Transverse colon (tissue), 4 donors: ENCODE data around the gene RASEF. TPM values are rescaled to one million over a fixed set of nuclear protein-coding genes. Genes with fewer than 3 reads are reported as not detected.

ENCODE experiments used
- DNase-seq: peaks from one replicate; pipeline ENCODE4 v3.0.0-alpha.2; 2019
- H3K27ac ChIP-seq, 4 donors: fragments of 200-600 bp; sonication (generic); 2 replicates each; pipeline ENCODE4 v1.5.1; 2016 to 2018; ENCODE audit warnings: inconsistent platforms in 4 of 4
- H3K27me3 ChIP-seq: fragments of 200-600 bp; sonication (generic); 2 replicates; pipeline ENCODE4 v1.5.1; 2017; ENCODE audit warnings: inconsistent platforms
- H3K36me3 ChIP-seq, 4 donors: fragments of 200-600 bp; sonication (generic); 2 replicates each; pipeline ENCODE4 v1.5.1; 2017 to 2019; ENCODE audit warnings: inconsistent platforms in 4 of 4
- H3K4me1 ChIP-seq, 4 donors: fragments of 200-600 bp; sonication (generic); 2 replicates each; pipeline ENCODE4 v1.5.1; 2017 to 2020; ENCODE audit warnings: inconsistent platforms in 4 of 4
- H3K4me3 ChIP-seq, 4 donors: fragments of 200-600 bp; sonication (generic); 1 replicate in 1 of 4; 2 replicates in 3 of 4; pipeline versions ENCODE4 v1.5.1 to v1.6.1; 2017 to 2019; ENCODE audit warnings: inconsistent platforms in 4 of 4
- H3K9me3 ChIP-seq, 2 donors: fragments of 200-600 bp; sonication (generic); 2 replicates each; pipeline ENCODE4 v1.5.1; 2017 to 2019; ENCODE audit warnings: inconsistent platforms in 2 of 2
- EP300 ChIP-seq: sonication (generic); formaldehyde crosslinking; IDR thresholded peaks from one replicate; pipeline ENCODE4 v1.6.1; 2017; ENCODE audit warnings: antibody characterized with exemption, low read depth
- POLR2A ChIP-seq: fragments of 450-650 bp; IDR thresholded peaks from one replicate; pipeline ENCODE4 v1.6.1; 2016; ENCODE audit warnings: antibody characterized with exemption, mild to moderate bottlenecking, moderate library complexity
- POLR2AphosphoS5 ChIP-seq, 3 donors: sonication (generic); formaldehyde crosslinking; IDR thresholded peaks; one replicate each; pipeline ENCODE4 v1.6.1; 2016; ENCODE audit warnings: antibody characterized with exemption in 3 of 3
- WGBS, 2 donors: methylation state at CpG; one replicate each; pipeline ENCODE4 v1.1.5; 2018; ENCODE audit warnings: low coverage in 1 of 2; 5-methylcytosine and 5-hydroxymethylcytosine counted together
- in situ Hi-C, 4 donors: fragments of 200-750 bp; cut with MboI; loops; one replicate each; pipeline versions ENCODE4 v1.15.0 to v1.15.1; 2017; ENCODE audit warnings: low sequenced_read_pairs in 3 of 4, low pct_ligation_motif_present in 1 of 4, low pct_unique_long_range_greater_than_20kb in 1 of 4
- intact Hi-C: fragments of 100-400 bp; cut with DNase I; formaldehyde crosslinking; loops from one replicate; pipeline ENCODE4 v1.15.1; 2023; ENCODE audit warnings: low total_unique reads
- total RNA-seq, 4 donors: library from RNA; depleted of rRNA; stranded (reverse); fragments of >200 nt; gene quantifications; one replicate each; pipeline ENCODE4 v1.1.0, GENCODE V29; 2016
- TF ChIP-seq, protein P1 (sequence below), 5 experiments: fragments of 200-600 bp in 3 of 5; fragments of 450-650 bp in 2 of 5; sonication (generic) in 3 of 5; IDR thresholded peaks; 1 replicate in 2 of 5; 2 replicates in 3 of 5; pipeline ENCODE4 v1.5.1; 2016 to 2017; ENCODE audit warnings: antibody characterized with exemption in 5 of 5, inconsistent platforms in 3 of 5, mild to moderate bottlenecking in 2 of 5, moderate library complexity in 1 of 5

Gene RASEF
- total RNA-seq, 4 donors from 2014 or later = 69.9 to 189 (median 105) TPM

DNA sequence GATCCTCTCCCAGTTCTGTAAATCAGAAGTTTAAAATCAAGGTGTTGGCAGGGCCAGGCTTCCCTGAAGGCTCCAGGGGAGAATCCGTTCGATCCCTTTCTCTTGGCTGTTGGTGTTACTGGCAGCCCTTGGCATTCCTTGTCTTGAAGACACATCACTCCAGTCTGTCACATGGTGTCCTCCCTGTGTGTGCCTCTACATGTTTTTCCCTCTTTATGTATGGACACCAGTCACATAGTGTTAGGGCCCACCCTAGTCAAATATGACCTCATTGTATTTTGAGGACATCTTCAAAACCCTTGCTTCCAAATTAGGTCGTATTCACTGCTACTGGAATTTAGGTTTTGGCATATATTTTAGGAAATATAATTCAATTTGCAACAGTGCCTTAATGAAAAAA, 94.6 kb downstream of the RASEF start:
- Histone ChIP-seq H3K4me3 (no peak overlapping the region), H3K36me3 (no peaks in the 10 kb centered on the region), H3K4me1 (no peaks in the 10 kb centered on the region), H3K9me3 (no peaks in the 10 kb centered on the region), H3K27ac (no peak overlapping the region), H3K27me3 (no peaks in the 10 kb centered on the region)
- in situ Hi-C loops (no loop called here), intact Hi-C loops (loop anchor here (5.0 kb wide), 1 partner anchor 1076 kb away; no protein-coding TSS in a partner anchor)
- TF ChIP-seq EP300 (no peak), POLR2AphosphoS5 (IDR thresholded peaks at IDR 0.05) (no peak), POLR2A (no peak)
- TF ChIP-seq, protein P1, sequence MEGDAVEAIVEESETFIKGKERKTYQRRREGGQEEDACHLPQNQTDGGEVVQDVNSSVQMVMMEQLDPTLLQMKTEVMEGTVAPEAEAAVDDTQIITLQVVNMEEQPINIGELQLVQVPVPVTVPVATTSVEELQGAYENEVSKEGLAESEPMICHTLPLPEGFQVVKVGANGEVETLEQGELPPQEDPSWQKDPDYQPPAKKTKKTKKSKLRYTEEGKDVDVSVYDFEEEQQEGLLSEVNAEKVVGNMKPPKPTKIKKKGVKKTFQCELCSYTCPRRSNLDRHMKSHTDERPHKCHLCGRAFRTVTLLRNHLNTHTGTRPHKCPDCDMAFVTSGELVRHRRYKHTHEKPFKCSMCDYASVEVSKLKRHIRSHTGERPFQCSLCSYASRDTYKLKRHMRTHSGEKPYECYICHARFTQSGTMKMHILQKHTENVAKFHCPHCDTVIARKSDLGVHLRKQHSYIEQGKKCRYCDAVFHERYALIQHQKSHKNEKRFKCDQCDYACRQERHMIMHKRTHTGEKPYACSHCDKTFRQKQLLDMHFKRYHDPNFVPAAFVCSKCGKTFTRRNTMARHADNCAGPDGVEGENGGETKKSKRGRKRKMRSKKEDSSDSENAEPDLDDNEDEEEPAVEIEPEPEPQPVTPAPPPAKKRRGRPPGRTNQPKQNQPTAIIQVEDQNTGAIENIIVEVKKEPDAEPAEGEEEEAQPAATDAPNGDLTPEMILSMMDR (IDR thresholded peaks at IDR 0.05) = no peak
- DNase-seq = no peak
- WGBS, 2 donors = 84 to 97% methylated on average over 3 of the region's 3 CpGs

DNA sequence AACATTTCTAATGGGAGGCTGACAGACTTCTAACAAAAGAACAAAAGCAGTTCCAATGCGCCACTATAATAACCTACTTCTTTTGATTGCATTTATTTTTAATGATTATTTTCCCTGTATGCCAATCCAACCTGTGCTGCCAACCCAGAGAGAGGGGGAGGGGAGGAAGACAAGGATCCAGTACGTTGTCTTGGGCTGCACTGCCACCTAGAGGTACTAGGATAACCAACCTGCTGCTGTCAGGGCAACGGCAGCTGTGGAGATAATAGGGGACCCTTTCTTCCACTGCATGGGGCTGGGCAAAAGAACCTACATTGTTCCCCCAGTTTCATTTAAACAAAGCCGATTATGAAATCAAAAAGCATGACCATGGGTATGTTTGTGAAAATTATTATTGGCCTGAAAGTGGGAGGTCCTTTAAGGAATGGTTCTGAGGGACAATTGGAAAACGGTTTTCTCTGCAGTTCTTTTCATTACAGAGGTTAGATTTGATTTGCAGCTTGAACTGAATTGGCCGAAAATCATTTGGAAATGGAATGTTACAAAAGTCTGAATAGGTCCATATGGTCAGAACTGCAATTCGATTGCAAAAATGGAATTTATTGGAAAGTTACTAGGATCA, 101.3 kb downstream of the RASEF start:
- 23 to 45% methylated on average over 5 to 7 of the region's 7 CpGs for WGBS, 2 donors
- peak; percentile 85 for DNase-seq
- H3K27ac ChIP-seq = no peak overlapping the region
- in situ Hi-C loops (no loop called here), intact Hi-C loops (no loop called here)
- H3K4me1 ChIP-seq = no peaks in the 10 kb centered on the region
- no peak overlapping the region for H3K4me3 ChIP-seq
- no peaks in the 10 kb centered on the region for H3K27me3 ChIP-seq
- H3K9me3 ChIP-seq = no peaks in the 10 kb centered on the region
- TF ChIP-seq, protein P1 (IDR thresholded peaks at IDR 0.05) = peak; percentile 68 to 83 (median 72)
- no peak for TF ChIP-seq POLR2AphosphoS5 (IDR thresholded peaks at IDR 0.05)
- H3K36me3 ChIP-seq = no peaks in the 10 kb centered on the region

DNA sequence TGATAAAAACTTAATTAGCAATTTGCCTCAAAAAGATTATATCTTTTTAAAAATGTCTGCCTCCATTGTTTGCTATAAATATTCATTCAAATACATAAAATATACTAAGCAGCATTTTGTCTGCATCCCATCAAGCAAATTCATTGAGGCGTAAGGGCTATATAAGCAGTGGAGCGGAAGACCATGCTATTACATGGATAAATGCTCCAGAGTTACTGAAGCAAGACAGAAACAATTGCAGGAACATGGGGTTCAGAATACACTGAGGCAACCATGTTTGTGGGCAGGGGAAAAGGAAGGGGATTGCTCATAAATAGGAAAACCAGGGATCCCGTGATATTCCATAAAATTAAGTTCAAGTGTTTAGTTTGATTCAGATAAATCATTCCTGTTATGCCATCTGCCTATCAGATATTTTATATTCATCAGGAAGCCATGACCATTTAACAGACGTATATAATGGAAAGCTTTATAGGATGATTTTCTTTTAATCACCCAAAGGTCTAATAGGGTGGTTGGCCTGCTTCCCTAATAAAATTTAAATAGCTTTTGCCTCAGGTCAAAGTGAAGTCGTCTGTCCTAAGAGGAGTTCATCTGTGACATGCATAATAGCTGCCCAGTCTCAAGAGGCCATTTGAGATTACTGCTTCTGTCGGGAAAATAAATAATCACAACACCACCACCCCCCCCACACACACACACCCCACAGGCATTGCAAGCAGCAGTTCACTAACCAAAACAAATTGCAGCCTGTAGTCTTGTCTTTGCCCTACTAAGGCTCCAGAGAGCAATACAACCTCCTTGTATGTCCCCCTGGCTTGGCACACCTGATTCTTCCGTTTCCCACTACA, 105.2 kb downstream of the RASEF start:
- WGBS, 2 donors = 78 to 81% methylated on average over 7 of the region's 7 CpGs
- TF ChIP-seq, protein P1 (IDR thresholded peaks at IDR 0.05) = no peak
- TF ChIP-seq EP300 (no peak), POLR2AphosphoS5 (IDR thresholded peaks at IDR 0.05) (no peak), POLR2A (no peak)
- Histone ChIP-seq H3K27me3 (no peaks in the 10 kb centered on the region), H3K36me3 (no peaks in the 10 kb centered on the region), H3K4me3 (no peak overlapping the region), H3K27ac (no peak overlapping the region), H3K9me3 (no peaks in the 10 kb centered on the region), H3K4me1 (no peaks in the 10 kb centered on the region)
- intact Hi-C loops = no loop called here
- in situ Hi-C loops = no loop called here
- DNase-seq = no peak

DNA sequence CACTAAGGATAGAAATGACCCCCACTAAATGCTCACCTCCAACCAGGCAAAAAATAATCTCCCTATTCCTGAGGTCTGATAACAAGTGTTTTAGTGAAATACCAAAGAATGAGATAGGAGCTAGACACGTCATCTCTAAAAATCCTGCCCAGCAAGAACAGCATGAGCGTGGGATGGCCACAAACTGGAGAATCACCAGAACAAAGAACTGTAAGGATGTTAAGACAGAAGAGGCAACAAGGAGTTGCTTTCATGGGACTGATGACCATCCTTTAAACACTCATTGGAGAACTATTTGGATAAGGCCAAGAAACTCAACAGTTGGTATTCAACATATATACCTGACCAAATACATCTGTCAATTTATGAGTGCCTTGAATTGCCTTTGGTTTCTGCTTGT, 113.7 kb downstream of the RASEF start:
- no peaks in the 10 kb centered on the region for H3K27me3 ChIP-seq
- DNase-seq = no peak
- H3K27ac ChIP-seq = no peak overlapping the region
- H3K4me1 ChIP-seq = no peaks in the 10 kb centered on the region
- TF ChIP-seq, protein P1 (IDR thresholded peaks at IDR 0.05) = no peak
- TF ChIP-seq POLR2AphosphoS5 (IDR thresholded peaks at IDR 0.05) (no peak), EP300 (no peak), POLR2A (no peak)
- intact Hi-C loops = no loop called here
- H3K4me3 ChIP-seq = no peak overlapping the region
- WGBS, 2 donors = 82 to 92% methylated on average over 2 of the region's 2 CpGs
- no peaks in the 10 kb centered on the region for H3K36me3 ChIP-seq
- in situ Hi-C loops = no loop called here
- no peaks in the 10 kb centered on the region for H3K9me3 ChIP-seq
